Keratinocyte (primary cell): ENCODE data around the gene ATP7A.

ENCODE experiments used
- EZH2 ChIP-seq: IDR thresholded peaks from one replicate; pipeline ENCODE4 v1.6.1; 2012; ENCODE audit warnings: inconsistent platforms, mild to moderate bottlenecking, low read length, moderate library complexity
- TF ChIP-seq, protein P1 (sequence below), 3 experiments: IDR thresholded peaks in 1 of 3; conservative IDR thresholded peaks in 1 of 3; optimal IDR thresholded peaks in 1 of 3; 2 replicates in 2 of 3; 3 replicates in 1 of 3; pipeline versions ENCODE3 to v1.5.1; 2011; ENCODE audit warnings: low read length in 3 of 3, mild to moderate bottlenecking in 3 of 3, moderate library complexity in 2 of 3, control low read depth in 1 of 3, inconsistent platforms in 1 of 3; ENCODE audit not compliant: insufficient read depth in 2 of 3; ENCODE audit errors: extremely low read depth in 1 of 3

DNA sequence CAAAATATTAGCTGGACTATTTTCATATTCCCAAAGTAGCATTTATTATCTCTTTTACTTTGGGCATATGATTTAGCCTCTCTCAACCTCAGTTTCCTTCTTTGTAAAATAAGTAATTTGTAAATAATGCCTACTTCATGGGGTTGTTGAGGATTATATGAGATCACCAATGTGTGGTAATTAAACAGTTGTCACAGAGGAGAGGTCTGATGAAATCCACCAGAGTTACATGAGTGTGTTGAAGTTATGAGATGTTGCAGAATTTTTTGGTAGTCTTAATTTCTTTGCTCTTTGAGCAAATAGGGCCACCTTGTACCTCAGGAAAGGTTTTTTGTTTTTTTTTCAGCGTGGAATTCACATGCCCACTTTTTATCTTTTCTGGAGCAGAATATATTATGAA lies 9.8 kb upstream of the ATP7A start:
- TF ChIP-seq EZH2 = no peak
- TF ChIP-seq, protein P1, sequence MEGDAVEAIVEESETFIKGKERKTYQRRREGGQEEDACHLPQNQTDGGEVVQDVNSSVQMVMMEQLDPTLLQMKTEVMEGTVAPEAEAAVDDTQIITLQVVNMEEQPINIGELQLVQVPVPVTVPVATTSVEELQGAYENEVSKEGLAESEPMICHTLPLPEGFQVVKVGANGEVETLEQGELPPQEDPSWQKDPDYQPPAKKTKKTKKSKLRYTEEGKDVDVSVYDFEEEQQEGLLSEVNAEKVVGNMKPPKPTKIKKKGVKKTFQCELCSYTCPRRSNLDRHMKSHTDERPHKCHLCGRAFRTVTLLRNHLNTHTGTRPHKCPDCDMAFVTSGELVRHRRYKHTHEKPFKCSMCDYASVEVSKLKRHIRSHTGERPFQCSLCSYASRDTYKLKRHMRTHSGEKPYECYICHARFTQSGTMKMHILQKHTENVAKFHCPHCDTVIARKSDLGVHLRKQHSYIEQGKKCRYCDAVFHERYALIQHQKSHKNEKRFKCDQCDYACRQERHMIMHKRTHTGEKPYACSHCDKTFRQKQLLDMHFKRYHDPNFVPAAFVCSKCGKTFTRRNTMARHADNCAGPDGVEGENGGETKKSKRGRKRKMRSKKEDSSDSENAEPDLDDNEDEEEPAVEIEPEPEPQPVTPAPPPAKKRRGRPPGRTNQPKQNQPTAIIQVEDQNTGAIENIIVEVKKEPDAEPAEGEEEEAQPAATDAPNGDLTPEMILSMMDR (optimal IDR thresholded peaks at IDR 0.05 in 1 of 3, IDR thresholded peaks at IDR 0.05 in 1 of 3, conservative IDR thresholded peaks at IDR 0.05 in 1 of 3; ENCODE audit: extremely low read depth in 1 of 3, insufficient read depth in 2 of 3, low read length in 3 of 3) = no peak
